ENCODE measurements around the gene HYDIN.

- TF ChIP-seq CTCF (IDR thresholded peaks at IDR 0.05) (no peak), POLR2A (IDR thresholded peaks at IDR 0.05) (no peak)
Measured at GRCh38 chr16:71244521-71244920, 14.0 kb upstream of the HYDIN start.
